Measurements from ENCODE around the gene DYNC1LI2. TPM values are rescaled to one million over a fixed set of nuclear protein-coding genes. Genes with fewer than 3 reads are reported as not detected.

DYNC1LI2 gene
- total and polyA plus RNA-seq, 2 donors (not counting 1 experiment from before 2014, with no cell fraction given) = 33.9 to 109 TPM

DNA sequence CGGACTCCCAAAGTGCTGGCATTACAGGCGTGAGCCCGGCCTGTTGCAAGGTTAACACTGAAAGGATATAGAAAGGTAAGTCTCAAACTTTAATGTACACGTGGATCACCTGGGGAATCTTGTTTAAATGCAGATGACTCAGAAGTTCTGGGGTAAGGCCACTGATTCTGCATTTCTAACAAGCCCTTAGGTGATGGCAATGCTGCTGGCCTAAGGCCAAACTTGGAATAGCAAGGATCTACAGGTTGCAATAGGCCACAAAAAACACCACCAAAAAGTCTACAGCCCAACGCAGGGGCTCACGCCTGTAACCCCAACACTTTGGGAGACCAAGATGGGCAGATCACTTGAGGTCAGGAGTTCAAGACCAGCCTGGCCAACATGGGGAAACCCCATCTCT lies 59.1 kb downstream of the DYNC1LI2 start:
- 79% methylated on average over 6 of the region's 6 CpGs for WGBS (ENCODE audit: insufficient coverage)
- Mint-ChIP-seq H3K27me3 (peaks cover 57% of the 10 kb centered on the region), H3K4me3 (no peak overlapping the region), H3K4me1 (peaks cover 16% of the 10 kb centered on the region), H3K27ac (no peak overlapping the region), H3K9me3 (ENCODE audit: insufficient read depth) (no peaks in the 10 kb centered on the region)
- Histone ChIP-seq H3K4me1 (ENCODE audit: control insufficient read depth in 2 of 2, insufficient read depth in 2 of 2, low read length in 2 of 2) (peaks cover 15 to 16% of the 10 kb centered on the region in 2 donors), H3K4me3 (ENCODE audit: control extremely low read depth in 1 of 5, extremely low read depth in 1 of 5, insufficient read depth in 1 of 5, low read depth in 2 of 5, low read length in 4 of 5) (no peak overlapping the region), H3K9ac (ENCODE audit: low read length) (no peak overlapping the region), H3K4me2 (replicated peaks; ENCODE audit: low read depth, low read length, poor library complexity, severe bottlenecking) (no peak overlapping the region), H4K20me1 (ENCODE audit: control insufficient read depth, insufficient read depth, low read length, poor library complexity, severe bottlenecking) (no peaks in the 10 kb centered on the region), H3K9me3 (ENCODE audit: control extremely low read depth in 1 of 3, control insufficient read depth in 2 of 3, insufficient read depth in 1 of 3, low read length in 2 of 3) (peaks cover 0 to 10% (median 0%) of the 10 kb centered on the region in 3 donors), H3K79me2 (ENCODE audit: control insufficient read depth, insufficient read depth, low read length) (no peaks in the 10 kb centered on the region), H3K27me3 (replicated peaks in 1 of 4; ENCODE audit: control extremely low read depth in 1 of 4, control insufficient read depth in 3 of 4, insufficient read depth in 4 of 4, low read length in 3 of 4) (peaks cover 0 to 54% (median 34%) of the 10 kb centered on the region in 4 experiments), H3K36me3 (replicated peaks in 1 of 2; ENCODE audit: control extremely low read depth in 1 of 2, control insufficient read depth in 1 of 2, extremely low read depth in 1 of 2, insufficient read depth in 2 of 2, low read length in 1 of 2) (no peaks in the 10 kb centered on the region), H2AFZ (ENCODE audit: insufficient read depth, low read depth, low read length, poor library complexity, severe bottlenecking) (no peak overlapping the region), H3K27ac (ENCODE audit: low read length in 2 of 2) (no peak overlapping the region)
- TF ChIP-seq EZH2 (IDR thresholded peaks at IDR 0.05; ENCODE audit: borderline replicate concordance, insufficient read depth, low read depth, low read length, poor library complexity, severe bottlenecking) = no peak
- TF ChIP-seq, protein P1, sequence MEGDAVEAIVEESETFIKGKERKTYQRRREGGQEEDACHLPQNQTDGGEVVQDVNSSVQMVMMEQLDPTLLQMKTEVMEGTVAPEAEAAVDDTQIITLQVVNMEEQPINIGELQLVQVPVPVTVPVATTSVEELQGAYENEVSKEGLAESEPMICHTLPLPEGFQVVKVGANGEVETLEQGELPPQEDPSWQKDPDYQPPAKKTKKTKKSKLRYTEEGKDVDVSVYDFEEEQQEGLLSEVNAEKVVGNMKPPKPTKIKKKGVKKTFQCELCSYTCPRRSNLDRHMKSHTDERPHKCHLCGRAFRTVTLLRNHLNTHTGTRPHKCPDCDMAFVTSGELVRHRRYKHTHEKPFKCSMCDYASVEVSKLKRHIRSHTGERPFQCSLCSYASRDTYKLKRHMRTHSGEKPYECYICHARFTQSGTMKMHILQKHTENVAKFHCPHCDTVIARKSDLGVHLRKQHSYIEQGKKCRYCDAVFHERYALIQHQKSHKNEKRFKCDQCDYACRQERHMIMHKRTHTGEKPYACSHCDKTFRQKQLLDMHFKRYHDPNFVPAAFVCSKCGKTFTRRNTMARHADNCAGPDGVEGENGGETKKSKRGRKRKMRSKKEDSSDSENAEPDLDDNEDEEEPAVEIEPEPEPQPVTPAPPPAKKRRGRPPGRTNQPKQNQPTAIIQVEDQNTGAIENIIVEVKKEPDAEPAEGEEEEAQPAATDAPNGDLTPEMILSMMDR (IDR thresholded peaks at IDR 0.05) = no peak
- ChIA-PET CTCF (interaction anchor here (1.3 kb wide), 1 partner anchor 41 kb away, joined by 3 read pairs; no protein-coding TSS in a partner anchor), POLR2A (no interaction called here)
- intact Hi-C loops (cut with micrococcal nuclease) = no loop called here
- no peak for DNase-seq
- no peak for ATAC-seq (ENCODE audit: low read depth)

DNA sequence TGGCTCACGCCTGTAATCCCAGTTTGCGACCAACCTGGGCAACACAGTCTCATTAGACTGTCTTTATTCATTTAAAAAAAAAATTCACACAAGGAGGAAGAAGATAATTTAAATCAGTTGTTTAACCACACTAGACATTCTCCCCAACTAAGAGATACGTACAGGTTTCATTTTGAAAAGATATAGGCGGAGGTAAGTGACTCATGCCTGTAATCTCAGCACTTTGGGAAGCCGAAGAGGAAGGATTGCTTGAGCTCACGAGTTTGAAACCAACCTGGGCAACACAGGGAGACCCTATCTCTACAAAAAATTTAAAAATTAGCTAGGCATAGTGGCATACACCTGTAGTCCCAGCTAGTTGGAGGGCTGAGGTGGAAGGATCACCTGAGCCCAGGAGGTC lies 60.2 kb downstream of the DYNC1LI2 start:
- peaks cover 0 to 49% (median 32%) of the 10 kb centered on the region in 4 experiments for H3K27me3 ChIP-seq (replicated peaks in 1 of 4; ENCODE audit: control extremely low read depth in 1 of 4, control insufficient read depth in 3 of 4, insufficient read depth in 4 of 4, low read length in 3 of 4)
- peaks cover 0 to 10% (median 0%) of the 10 kb centered on the region in 3 donors for H3K9me3 ChIP-seq (ENCODE audit: control extremely low read depth in 1 of 3, control insufficient read depth in 2 of 3, insufficient read depth in 1 of 3, low read length in 2 of 3)
- intact Hi-C loops (cut with micrococcal nuclease) = no loop called here
- ChIA-PET CTCF (no interaction called here), POLR2A (interaction anchor here (0.6 kb wide), 1 partner anchor 35 kb away, joined by 3 read pairs; no protein-coding TSS in a partner anchor)
- Mint-ChIP-seq H3K27ac (no peak overlapping the region), H3K27me3 (peaks cover 55% of the 10 kb centered on the region), H3K4me3 (no peak overlapping the region), H3K4me1 (peaks cover 10% of the 10 kb centered on the region), H3K9me3 (ENCODE audit: insufficient read depth) (no peaks in the 10 kb centered on the region)
- DNase-seq = no peak
- H3K9ac ChIP-seq (ENCODE audit: low read length) = no peak overlapping the region
- no peak overlapping the region for H3K27ac ChIP-seq (ENCODE audit: low read length in 2 of 2)
- TF ChIP-seq EZH2 (IDR thresholded peaks at IDR 0.05; ENCODE audit: borderline replicate concordance, insufficient read depth, low read depth, low read length, poor library complexity, severe bottlenecking) = no peak
- TF ChIP-seq, protein P1 (IDR thresholded peaks at IDR 0.05) = no peak
- no peaks in the 10 kb centered on the region for H3K36me3 ChIP-seq (replicated peaks in 1 of 2; ENCODE audit: control extremely low read depth in 1 of 2, control insufficient read depth in 1 of 2, extremely low read depth in 1 of 2, insufficient read depth in 2 of 2, low read length in 1 of 2)
- H3K4me3 ChIP-seq (ENCODE audit: control extremely low read depth in 1 of 5, extremely low read depth in 1 of 5, insufficient read depth in 1 of 5, low read depth in 2 of 5, low read length in 4 of 5) = no peak overlapping the region
- peaks cover 10 to 11% of the 10 kb centered on the region in 2 donors for H3K4me1 ChIP-seq (ENCODE audit: control insufficient read depth in 2 of 2, insufficient read depth in 2 of 2, low read length in 2 of 2)
- H3K4me2 ChIP-seq (replicated peaks; ENCODE audit: low read depth, low read length, poor library complexity, severe bottlenecking) = no peak overlapping the region
- no peaks in the 10 kb centered on the region for H3K79me2 ChIP-seq (ENCODE audit: control insufficient read depth, insufficient read depth, low read length)
- H4K20me1 ChIP-seq (ENCODE audit: control insufficient read depth, insufficient read depth, low read length, poor library complexity, severe bottlenecking) = no peaks in the 10 kb centered on the region
- ATAC-seq (ENCODE audit: low read depth) = no peak
- 100% methylated on average over 1 of the region's 6 CpGs for WGBS (ENCODE audit: insufficient coverage)
- H2AFZ ChIP-seq (ENCODE audit: insufficient read depth, low read depth, low read length, poor library complexity, severe bottlenecking) = no peak overlapping the region
